H1 (cell line): ENCODE measurements around the gene SKP1. TPM values are rescaled to one million over a fixed set of nuclear protein-coding genes. Genes with fewer than 3 reads are reported as not detected.

Source experiments
- CHD7 ChIP-seq: fragments of 300-600 bp; sonication (generic); IDR thresholded peaks from 2 replicates; pipeline ENCODE4 v1.7.1; 2012; ENCODE audit warnings: low read length, moderate library complexity, mild to moderate bottlenecking, inconsistent platforms; ENCODE audit not compliant: insufficient replicate concordance
- EGR1 ChIP-seq: IDR thresholded peaks from 2 replicates; pipeline ENCODE4 v1.6.1; 2011; ENCODE audit warnings: low read depth, low read length, borderline replicate concordance
- KDM1A ChIP-seq: fragments of 200-600, 300-600 bp; sonication (generic); IDR thresholded peaks from 2 replicates; pipeline ENCODE4 v1.7.1; 2016; ENCODE audit warnings: mild to moderate bottlenecking, low read length, borderline replicate concordance
- MAFK ChIP-seq: IDR thresholded peaks from 2 replicates; pipeline ENCODE4 v1.6.1; 2012; ENCODE audit warnings: low read depth, mild to moderate bottlenecking, improper control_type of control experiment, low read length
- POU5F1 ChIP-seq: IDR thresholded peaks from 2 replicates; pipeline ENCODE4 v1.6.1; 2011; ENCODE audit warnings: low read depth, mild to moderate bottlenecking, low read length, moderate library complexity
- SAP30 ChIP-seq: fragments of 300-600 bp; sonication (generic); IDR thresholded peaks from 2 replicates; pipeline ENCODE4 v1.7.1; 2012; ENCODE audit warnings: low read length, moderate library complexity, mild to moderate bottlenecking, inconsistent platforms; ENCODE audit not compliant: insufficient read depth, insufficient replicate concordance
- SIRT6 ChIP-seq: IDR thresholded peaks from one replicate; pipeline ENCODE4 v1.7.1; 2012; ENCODE audit warnings: low read length, inconsistent platforms
- TAF1 ChIP-seq: IDR thresholded peaks from 2 replicates; pipeline ENCODE4 v1.6.1; 2011; ENCODE audit warnings: mild to moderate bottlenecking, low read depth, low read length
- TCF12 ChIP-seq: IDR thresholded peaks from 2 replicates; pipeline ENCODE4 v1.6.1; 2011; ENCODE audit warnings: low read depth, mild to moderate bottlenecking, low read length
- YY1 ChIP-seq: IDR thresholded peaks from 2 replicates; pipeline ENCODE4 v1.6.1; 2011; ENCODE audit warnings: low read depth, mild to moderate bottlenecking, low read length
- polyA plus RNA-seq, 7 experiments: library from polyadenylated mRNA; depleted of rRNA in 3 of 7; stranded (reverse) in 5 of 7; unstranded in 2 of 7; fragments of >200 nt in 5 of 7; fragments of 200-250 nt in 2 of 7; gene quantifications; 1 replicate in 5 of 7; 2 replicates in 1 of 7; 4 replicates in 1 of 7; pipeline versions ENCODE4 v1.2.1 to v1.2.3, GENCODE V29; 2011 to 2013; ENCODE audit warnings: missing spikeins in 2 of 7, mixed read lengths in 2 of 7
- total RNA-seq: library from RNA; stranded (reverse); fragmentation: NEBNext Ultra II Directional; extraction: Animal tissue kit (Norgen Biotek cat#: 25700); gene quantifications from 2 replicates; pipeline ENCODE4 v1.2.1, GENCODE V29; 2021

Gene SKP1
- total and polyA plus RNA-seq, 2 of the 8 experiments (the other 6 are each of a cell fraction or from before 2014, with no cell fraction given) = 163 to 332 TPM

GRCh38 chr5:134113902-134114875 lies 62.6 kb downstream of the SKP1 start, which contains the start of gene TCF7 (continued):
- TF ChIP-seq CHD7 (no peak), SAP30 (no peak), EGR1 (0 out of 2 replicates have a peak, but pooled peaks have one; percentile 3), TCF12 (no peak), KDM1A (no peak), POU5F1 (no peak), YY1 (no peak), SIRT6 (no peak), TAF1 (peak; percentile 82), MAFK (no peak)
